K562 (cell line): ENCODE measurements around the gene EIF3J. TPM values are rescaled to one million over a fixed set of nuclear protein-coding genes. Genes with fewer than 3 reads are reported as not detected.

Experiments
- ATAC-seq: fragments of 200-7000 bp; cut with Tn5 transposase; 3 replicates; pipeline ENCODE4 v1.9.1; 2020; ENCODE audit warnings: moderate library complexity
- BruUV-seq: library from RNA; stranded (reverse); fragments of 400-500 nt; replicated peaks from 2 replicates; lab custom pipeline; 2021; lab: Mats Ljungman, UMichigan
- CTCF ChIA-PET: fragments of 300-600 bp; formaldehyde crosslinking; extraction: SDS; loops from one replicate; lab custom pipeline; 2021; ENCODE audit warnings: low intra/inter-chr PET ratio; lab: Yijun Ruan, JAX
- POLR2A ChIA-PET: fragments of 300-600, 350-650 bp; sonication (Branson Sonifier 250); formaldehyde crosslinking; extraction: SDS; loops from one replicate; lab custom pipeline; 2021; ENCODE audit warnings: antibody characterized with exemption, inconsistent platforms; lab: Yijun Ruan, JAX
- DNase-seq, 4 experiments: peaks; one replicate each; pipeline versions ENCODE4 v3.0.0 to v3.0.0-alpha.2; 2011 to 2018; ENCODE audit warnings: low spot score in 3 of 4, mixed read lengths in 3 of 4; ENCODE audit errors: extremely low read depth in 1 of 4
- FAIRE-seq: peaks from 2 replicates; lab custom pipeline; 2011; peaks lifted over from hg19 to GRCh38; lab: Jason Lieb, UNC
- H2AFZ ChIP-seq: 2 replicates; pipeline ENCODE4 v1.6.0; 2011; ENCODE audit warnings: low read depth, low read length, control low read depth, inconsistent platforms
- H3K27ac ChIP-seq: fragments of 200-600 bp; 3 replicates; pipeline ENCODE4 v1.8.0; 2011; ENCODE audit warnings: low read depth, mild to moderate bottlenecking, control low read depth, inconsistent platforms, low read length, moderate library complexity, mixed read lengths; ENCODE audit errors: extremely low read depth
- H3K27me3 ChIP-seq, 2 experiments: fragments of 300-600 bp in 1 of 2; 2 replicates in 1 of 2; 3 replicates in 1 of 2; pipeline versions ENCODE4 v1.6.0 to v1.8.0; 2011; ENCODE audit warnings: inconsistent platforms in 2 of 2, low read length in 2 of 2, mild to moderate bottlenecking in 1 of 2, mixed read lengths in 1 of 2, moderate library complexity in 1 of 2; ENCODE audit not compliant: control insufficient read depth in 2 of 2, insufficient read depth in 2 of 2
- H3K36me3 ChIP-seq: fragments of 300-600 bp; 3 replicates; pipeline ENCODE4 v1.8.0; 2011; ENCODE audit warnings: mild to moderate bottlenecking, low read length, inconsistent platforms; ENCODE audit not compliant: control insufficient read depth, insufficient read depth
- H3K4me1 ChIP-seq, 2 experiments: fragments of 200-600 bp in 1 of 2; replicated peaks in 1 of 2; 2 replicates in 1 of 2; 3 replicates in 1 of 2; pipeline versions ENCODE4 v1.5.1 to v1.8.0; 2011; ENCODE audit warnings: inconsistent platforms in 2 of 2, low read length in 2 of 2, mild to moderate bottlenecking in 1 of 2, mixed read lengths in 1 of 2, moderate library complexity in 1 of 2; ENCODE audit not compliant: control insufficient read depth in 2 of 2, insufficient read depth in 2 of 2
- H3K4me2 ChIP-seq: 2 replicates; pipeline ENCODE4 v1.6.1; 2011; ENCODE audit warnings: low read length, control low read depth, inconsistent platforms, mixed read lengths; ENCODE audit not compliant: insufficient read depth
- H3K4me3 ChIP-seq: fragments of 200-600 bp; sonication (generic), shearing (Covaris generic); 2 replicates; pipeline ENCODE4 v1.5.1; 2016; ENCODE audit warnings: control low read depth, inconsistent platforms
- H3K79me2 ChIP-seq: fragments of 200-600 bp; 3 replicates; pipeline ENCODE4 v1.8.0; 2011; ENCODE audit warnings: low read length, inconsistent platforms; ENCODE audit not compliant: control insufficient read depth, insufficient read depth
- H3K9ac ChIP-seq, 2 experiments: 2 replicates each; pipeline versions ENCODE4 v1.6.0 to v1.6.1; 2011; ENCODE audit warnings: low read depth in 2 of 2, low read length in 2 of 2, control low read depth in 1 of 2, inconsistent platforms in 1 of 2, mild to moderate bottlenecking in 1 of 2, mixed read lengths in 1 of 2; ENCODE audit not compliant: insufficient read depth in 1 of 2
- H3K9me1 ChIP-seq: one replicate; pipeline ENCODE4 v1.6.0; 2011; ENCODE audit warnings: inconsistent platforms, mild to moderate bottlenecking, low read length, moderate library complexity; ENCODE audit not compliant: control insufficient read depth, insufficient read depth
- H3K9me3 ChIP-seq: replicated peaks from 2 replicates; pipeline ENCODE4 v1.5.1; 2011; ENCODE audit warnings: low read depth, low read length, inconsistent platforms; ENCODE audit not compliant: control insufficient read depth, insufficient read depth
- H4K20me1 ChIP-seq: replicated peaks from 2 replicates; pipeline ENCODE4 v1.6.1; 2011; ENCODE audit warnings: low read length, inconsistent platforms, mixed read lengths; ENCODE audit not compliant: control insufficient read depth, insufficient read depth
- ETS1 ChIP-seq: conservative IDR thresholded peaks from 2 replicates; pipeline ENCODE4 v1.6.1; 2011; ENCODE audit warnings: low read depth, mild to moderate bottlenecking, low read length; ENCODE audit not compliant: control insufficient read depth
- FOXP4 ChIP-seq: sonication (generic); formaldehyde crosslinking; IDR thresholded peaks from 2 replicates; pipeline ENCODE4 v1.8.0; 2022; ENCODE audit warnings: mild to moderate bottlenecking, missing genetic modification reagents, borderline replicate concordance
- RBFOX2 ChIP-seq: fragments of 200-400 bp; formaldehyde crosslinking; IDR thresholded peaks from 2 replicates; pipeline ENCODE4 v1.6.1; 2017; ENCODE audit warnings: low read depth, mild to moderate bottlenecking, low read length, moderate library complexity
- XRCC4 ChIP-seq: IDR thresholded peaks from one replicate; pipeline ENCODE4 v1.6.1; 2011; ENCODE audit not compliant: insufficient read depth, insufficient read length; ENCODE audit errors: extremely low read depth
- ZC3H11A ChIP-seq: IDR thresholded peaks from 2 replicates; pipeline ENCODE4 v1.6.1; 2012; ENCODE audit warnings: low read depth, low read length, improper control_type of control experiment
- ZNF318 ChIP-seq, 2 experiments: fragments of 450-650 bp; IDR thresholded peaks; 2 replicates each; pipeline ENCODE4 v1.6.1; 2016; ENCODE audit warnings: mild to moderate bottlenecking in 2 of 2, borderline replicate concordance in 1 of 2, low read depth in 1 of 2, moderate library complexity in 1 of 2
- WGBS: fragments of 100-300 bp; shearing (Covaris generic); methylation state at CpG from one replicate; pipeline ENCODE4 v1.1.6; 2016; ENCODE audit warnings: low coverage, mixed read lengths; ENCODE audit not compliant: insufficient coverage; ENCODE audit errors: missing lambda C conversion rate; 5-methylcytosine and 5-hydroxymethylcytosine counted together
- in situ Hi-C: fragments of 300-500 bp; cut with MboI; formaldehyde crosslinking; loops from 4 replicates; pipeline ENCODE4 v1.15.0; 2018; ENCODE audit warnings: inconsistent platforms, mixed read lengths
- intact Hi-C: fragments of 100-400 bp; cut with micrococcal nuclease; formaldehyde crosslinking; loops from 2 replicates; pipeline ENCODE4 v1.14.2; 2022
- polyA plus RNA-seq, 8 experiments: library from polyadenylated mRNA; depleted of rRNA in 4 of 8; stranded (reverse) in 5 of 8; unstranded in 3 of 8; fragments of >200 nt; fragmentation: Nextera tagmentation in 2 of 8; fragmentation: Illumina TruSeq in 1 of 8; extraction: Ambion mirVana in 2 of 8; extraction: Trizol in 1 of 8; gene quantifications; 2 replicates each; pipeline versions ENCODE4 v1.2.1 to v1.2.3, GENCODE V29; 2011 to 2014; ENCODE audit warnings: inconsistent platforms in 1 of 8, missing spikeins in 1 of 8
- total RNA-seq, 7 experiments: library from RNA; depleted of rRNA in 6 of 7; stranded (reverse); fragments of >200 nt in 6 of 7; fragmentation: Illumina TruSeq in 2 of 7; extraction: Trizol in 2 of 7; gene quantifications; 2 replicates each; pipeline versions ENCODE4 v1.2.1 to v1.2.3, GENCODE V29; 2011 to 2021; ENCODE audit warnings: low replicate concordance in 1 of 7

The EIF3J gene
- total and polyA plus RNA-seq, 9 of the 15 experiments (the other 6 are each of a cell fraction or from before 2014, with no cell fraction given) = 44.2 to 217 (median 151) TPM

- TF ChIP-seq ZNF318 (IDR thresholded peaks at IDR 0.05; ENCODE audit: borderline replicate concordance in 1 of 2, low read depth in 1 of 2) = no peak
Measured at GRCh38 chr15:44603126-44603525, 66.2 kb downstream of the EIF3J start (continued).

GRCh38 chr15:44606740-44607139 lies 69.8 kb downstream of the EIF3J start:
- H3K4me2 ChIP-seq = no peak overlapping the region
- no peaks in the 10 kb centered on the region for H3K27me3 ChIP-seq
- no peak overlapping the region for H2AFZ ChIP-seq
- no TSS peak for BruUV-seq
- no peaks in the 10 kb centered on the region for H3K4me1 ChIP-seq
- ATAC-seq = no peak
- no peak overlapping the region for H3K4me3 ChIP-seq
- intact Hi-C loops = no loop called here
- no peak overlapping the region for H3K9ac ChIP-seq
- H3K27ac ChIP-seq = no peak overlapping the region
- no peak for FAIRE-seq
- H3K9me1 ChIP-seq = no peaks in the 10 kb centered on the region
- CTCF ChIA-PET = interaction anchor here (0.6 kb wide), 1 partner anchor 12 kb away, joined by 3 read pairs; no protein-coding TSS in a partner anchor
- H3K9me3 ChIP-seq = no peaks in the 10 kb centered on the region
- WGBS = 100% methylated on average over 1 of the region's 1 CpG
- peaks cover 78% of the 10 kb centered on the region for H3K36me3 ChIP-seq
- H4K20me1 ChIP-seq = no peaks in the 10 kb centered on the region
- POLR2A ChIA-PET = no interaction called here
- H3K79me2 ChIP-seq = no peaks in the 10 kb centered on the region
- no peak for DNase-seq
- in situ Hi-C loops = no loop called here
- TF ChIP-seq RBFOX2 = no peak
- no peak for TF ChIP-seq ZC3H11A
- TF ChIP-seq XRCC4 = no peak
- TF ChIP-seq FOXP4 (CRISPR knock-in tag) = no peak
- no peak for TF ChIP-seq ETS1
